PC-3 (cell line): ENCODE data around the gene IBA57. TPM values are rescaled to one million over a fixed set of nuclear protein-coding genes. Genes with fewer than 3 reads are reported as not detected.

Source experiments
- ATAC-seq: fragments of 200-7000 bp; cut with Tn5 transposase; 2 replicates; pipeline ENCODE4 v1.9.1; 2020; ENCODE audit warnings: mild to moderate bottlenecking, moderate library complexity
- BruUV-seq: library from RNA; stranded (reverse); fragments of 400-500 nt; replicated peaks from 2 replicates; lab custom pipeline; 2021; lab: Mats Ljungman, UMichigan
- CTCF ChIA-PET: fragments of 300-600 bp; sonication (Branson Sonifier 250); formaldehyde crosslinking; loops from one replicate; lab custom pipeline; 2022; ENCODE audit warnings: antibody characterized with exemption; lab: Charles Lee
- POLR2A ChIA-PET: fragments of 300-600 bp; sonication (Branson Sonifier 250); formaldehyde crosslinking; loops from one replicate; lab custom pipeline; 2022; ENCODE audit warnings: antibody characterized with exemption; ENCODE audit not compliant: unreplicated experiment; lab: Charles Lee
- DNase-seq: peaks from one replicate; pipeline ENCODE4 v3.0.0-alpha.2; 2015
- H2AFZ ChIP-seq: fragments of 300-600 bp; sonication (generic); 2 replicates; pipeline ENCODE4 v1.6.0; 2016; ENCODE audit warnings: antibody characterized with exemption, low read length
- H3F3A ChIP-seq: fragments of 300-600 bp; sonication (generic); one replicate; pipeline ENCODE4 v1.6.0; 2017; ENCODE audit warnings: antibody characterized with exemption, low read length, control low read depth, mild to moderate bottlenecking; ENCODE audit not compliant: unreplicated experiment
- H3K27ac ChIP-seq: fragments of 300-600 bp; sonication (generic); 2 replicates; pipeline ENCODE4 v1.5.1; 2016; ENCODE audit warnings: mild to moderate bottlenecking, low read length
- H3K27me3 ChIP-seq: fragments of 300-600 bp; sonication (generic); 2 replicates; pipeline ENCODE4 v1.6.1; 2016; ENCODE audit warnings: low read length, mixed read lengths
- H3K36me3 ChIP-seq: fragments of 300-600 bp; sonication (generic); 2 replicates; pipeline ENCODE4 v1.6.1; 2016; ENCODE audit warnings: low read depth, mixed run types, low read length, mixed read lengths
- H3K4me1 ChIP-seq: fragments of 300-600 bp; sonication (generic); 2 replicates; pipeline ENCODE4 v1.5.1; 2016; ENCODE audit warnings: low read length; ENCODE audit not compliant: insufficient read depth
- H3K4me2 ChIP-seq: fragments of 300-600 bp; sonication (generic); 2 replicates; pipeline ENCODE4 v1.6.0; 2016; ENCODE audit warnings: low read length
- H3K4me3 ChIP-seq: fragments of 300-600 bp; sonication (generic); 2 replicates; pipeline ENCODE4 v1.5.1; 2016; ENCODE audit warnings: mild to moderate bottlenecking, low read length, mixed read lengths
- H3K79me2 ChIP-seq: fragments of 300-600 bp; sonication (generic); 2 replicates; pipeline ENCODE4 v1.6.1; 2017; ENCODE audit warnings: low read length, mixed read lengths
- H3K9ac ChIP-seq: fragments of 300-600 bp; sonication (generic); 2 replicates; pipeline ENCODE4 v1.6.0; 2016; ENCODE audit warnings: mild to moderate bottlenecking, low read length
- H3K9me2 ChIP-seq: fragments of 300-600 bp; sonication (generic); replicated peaks from 2 replicates; pipeline ENCODE4 v1.6.1; 2016; ENCODE audit warnings: mixed run types, low read length, mixed read lengths
- H3K9me3 ChIP-seq: fragments of 300-600 bp; sonication (generic); 2 replicates; pipeline ENCODE4 v1.6.1; 2016; ENCODE audit warnings: low read length, mixed read lengths
- H4K20me1 ChIP-seq: fragments of 300-600 bp; sonication (generic); 2 replicates; pipeline ENCODE4 v1.6.1; 2016; ENCODE audit warnings: low read length, mixed read lengths
- EZH2 ChIP-seq: fragments of 300-600 bp; sonication (generic); IDR thresholded peaks from one replicate; pipeline ENCODE4 v1.6.1; 2017; ENCODE audit warnings: antibody characterized with exemption, mild to moderate bottlenecking, low read length; ENCODE audit not compliant: unreplicated experiment
- EZH2phosphoT487 ChIP-seq: fragments of 300-600 bp; sonication (generic); IDR thresholded peaks from 2 replicates; pipeline ENCODE4 v1.6.1; 2018; ENCODE audit warnings: mild to moderate bottlenecking, antibody characterized with exemption, low read length, borderline replicate concordance
- intact Hi-C: fragments of 100-400 bp; cut with micrococcal nuclease; formaldehyde crosslinking; loops from 2 replicates; pipeline ENCODE4 v1.9.0; 2023
- total RNA-seq: library from RNA; depleted of rRNA; stranded (reverse); fragments of >200 nt; gene quantifications from 2 replicates; pipeline ENCODE4 v1.2.3, GENCODE V29; 2014
- TF ChIP-seq, protein P1 (sequence below): fragments of 300-600 bp; sonication (generic); conservative IDR thresholded peaks from 2 replicates; pipeline ENCODE4 v1.5.1; 2017; ENCODE audit warnings: antibody characterized with exemption, low read depth, mild to moderate bottlenecking, low read length

Gene IBA57
- total RNA-seq, 1 experiment from 2014 or later, result 18.3 TPM

DNA sequence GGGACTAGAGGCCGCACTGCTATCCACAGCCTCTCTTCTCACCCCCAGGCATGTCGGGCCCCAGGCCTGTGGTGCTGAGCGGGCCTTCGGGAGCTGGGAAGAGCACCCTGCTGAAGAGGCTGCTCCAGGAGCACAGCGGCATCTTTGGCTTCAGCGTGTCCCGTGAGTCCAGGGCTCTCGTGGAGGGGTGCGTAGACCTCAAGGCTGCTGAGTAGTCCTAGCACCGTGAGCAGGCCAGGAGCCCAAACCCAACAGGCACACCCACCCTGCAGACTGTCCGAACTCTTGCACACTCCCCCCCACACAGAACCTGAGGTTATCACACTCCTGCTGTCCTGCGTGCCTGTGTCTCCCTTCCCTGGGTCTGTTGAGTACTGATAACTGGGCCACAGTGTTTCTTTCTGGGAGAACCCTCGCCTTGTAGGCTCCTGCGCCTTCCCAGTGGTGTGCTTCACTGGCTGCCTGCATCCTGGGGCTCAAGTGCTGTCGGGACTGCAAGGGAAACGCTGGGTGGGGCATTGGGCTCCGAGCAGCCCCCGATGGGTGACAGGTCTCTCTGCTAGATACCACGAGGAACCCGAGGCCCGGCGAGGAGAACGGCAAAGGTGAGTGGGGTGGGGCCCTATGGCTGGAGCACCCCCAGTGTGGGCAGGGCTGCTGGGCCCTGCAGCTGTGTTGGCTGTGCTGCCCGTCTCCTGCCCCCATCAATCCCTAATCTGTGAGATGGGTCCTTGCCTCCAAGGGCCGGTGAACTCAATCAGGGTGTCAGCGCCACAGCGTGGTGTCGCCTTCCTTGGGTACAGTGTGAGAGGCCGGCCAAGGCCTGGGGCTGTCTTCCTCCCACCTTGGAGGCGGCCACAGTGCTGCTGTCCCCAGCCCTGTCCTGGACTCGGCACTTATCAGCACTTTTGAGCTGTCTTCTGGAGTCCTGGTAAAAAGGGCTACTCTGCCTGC is 19.9 kb upstream of the IBA57 start:
- ATAC-seq, result no peak
- Histone ChIP-seq H3K4me3 (no peak overlapping the region), H3K79me2 (peaks cover 70% of the 10 kb centered on the region), H4K20me1 (peaks cover 57% of the 10 kb centered on the region), H3K4me2 (no peak overlapping the region), H3K4me1 (peaks cover 23% of the 10 kb centered on the region), H3K27ac (no peak overlapping the region), H2AFZ (no peak overlapping the region), H3K9me3 (no peaks in the 10 kb centered on the region), H3F3A (no peaks in the 10 kb centered on the region), H3K27me3 (no peaks in the 10 kb centered on the region), H3K9me2 (no peaks in the 10 kb centered on the region), H3K9ac (no peak overlapping the region), H3K36me3 (peaks cover 13% of the 10 kb centered on the region)
- intact Hi-C loops, result no loop called here
- DNase-seq, result no peak
- TF ChIP-seq EZH2phosphoT487 (no peak), EZH2 (no peak)
- TF ChIP-seq, protein P1, sequence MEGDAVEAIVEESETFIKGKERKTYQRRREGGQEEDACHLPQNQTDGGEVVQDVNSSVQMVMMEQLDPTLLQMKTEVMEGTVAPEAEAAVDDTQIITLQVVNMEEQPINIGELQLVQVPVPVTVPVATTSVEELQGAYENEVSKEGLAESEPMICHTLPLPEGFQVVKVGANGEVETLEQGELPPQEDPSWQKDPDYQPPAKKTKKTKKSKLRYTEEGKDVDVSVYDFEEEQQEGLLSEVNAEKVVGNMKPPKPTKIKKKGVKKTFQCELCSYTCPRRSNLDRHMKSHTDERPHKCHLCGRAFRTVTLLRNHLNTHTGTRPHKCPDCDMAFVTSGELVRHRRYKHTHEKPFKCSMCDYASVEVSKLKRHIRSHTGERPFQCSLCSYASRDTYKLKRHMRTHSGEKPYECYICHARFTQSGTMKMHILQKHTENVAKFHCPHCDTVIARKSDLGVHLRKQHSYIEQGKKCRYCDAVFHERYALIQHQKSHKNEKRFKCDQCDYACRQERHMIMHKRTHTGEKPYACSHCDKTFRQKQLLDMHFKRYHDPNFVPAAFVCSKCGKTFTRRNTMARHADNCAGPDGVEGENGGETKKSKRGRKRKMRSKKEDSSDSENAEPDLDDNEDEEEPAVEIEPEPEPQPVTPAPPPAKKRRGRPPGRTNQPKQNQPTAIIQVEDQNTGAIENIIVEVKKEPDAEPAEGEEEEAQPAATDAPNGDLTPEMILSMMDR, result no peak
- ChIA-PET POLR2A (interaction anchor here (0.6 kb wide), 1 partner anchor 20 kb away, joined by 3 read pairs; the partner anchor contains the start of gene IBA57), CTCF (no interaction called here)
- no TSS peak for BruUV-seq

DNA sequence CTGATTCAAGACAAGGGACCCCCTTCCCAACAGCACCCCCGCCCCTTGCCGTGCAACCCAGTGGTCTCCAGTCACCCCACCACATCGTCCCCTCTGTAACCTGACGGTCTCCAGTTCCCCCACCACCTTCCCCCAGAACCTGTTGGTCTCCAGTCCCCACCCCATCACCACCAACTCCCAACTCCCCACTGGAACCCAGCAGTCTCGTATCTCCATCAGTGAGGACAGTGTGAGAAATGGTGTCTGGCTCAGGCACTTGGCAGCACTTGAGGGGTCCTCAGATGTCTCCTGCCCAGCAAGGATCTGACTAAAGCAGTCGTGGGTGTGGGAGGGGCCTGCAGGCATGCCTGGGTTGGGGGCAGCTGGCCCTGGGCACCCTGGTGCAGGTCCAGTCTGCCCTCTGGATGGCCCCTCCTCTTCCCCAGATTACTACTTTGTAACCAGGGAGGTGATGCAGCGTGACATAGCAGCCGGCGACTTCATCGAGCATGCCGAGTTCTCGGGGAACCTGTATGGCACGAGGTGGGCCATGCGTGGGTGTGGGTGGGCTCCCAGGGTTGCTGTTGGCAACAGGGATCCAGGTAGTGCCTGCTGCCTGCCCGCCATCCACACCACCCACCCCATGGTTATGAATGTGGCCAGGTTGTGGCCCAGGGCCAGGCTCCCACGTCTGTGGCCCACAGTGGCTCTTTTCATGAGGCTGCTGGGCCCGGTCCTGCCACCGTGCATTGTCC is 19.0 kb upstream of the IBA57 start:
- DNase-seq, result no peak
- Histone ChIP-seq H3K36me3 (peaks cover 13% of the 10 kb centered on the region), H3K4me1 (peaks cover 20% of the 10 kb centered on the region), H3K9me2 (no peaks in the 10 kb centered on the region), H3K9ac (no peak overlapping the region), H3K9me3 (no peaks in the 10 kb centered on the region), H3K27ac (no peak overlapping the region), H3K79me2 (peaks cover 61% of the 10 kb centered on the region), H2AFZ (no peak overlapping the region), H4K20me1 (peaks cover 50% of the 10 kb centered on the region), H3K27me3 (no peaks in the 10 kb centered on the region), H3F3A (no peaks in the 10 kb centered on the region), H3K4me2 (no peak overlapping the region), H3K4me3 (no peak overlapping the region)
- TF ChIP-seq EZH2phosphoT487 (no peak), EZH2 (no peak)
- TF ChIP-seq, protein P1, result no peak
- ChIA-PET CTCF (no interaction called here), POLR2A (no interaction called here)
- ATAC-seq, result no peak
- no TSS peak for BruUV-seq
- intact Hi-C loops, result no loop called here
